NCI-H146 (cell line): ENCODE data around the gene MANF.
"Not testable (repeated sequence)": the region's sequence is repeated elsewhere in the genome, so short reads cannot be mapped to it uniquely, and the experiment has no call there.

ENCODE experiments used
- DNase-seq: peaks from one replicate; lab custom pipeline; 2025; lab: John Stamatoyannopoulos, UW

Gene MANF

GRCh38 chr3:51384726-51385473 is at the start of gene MANF:
TSS of gene MANF (plus strand) at chr3:51385291. CDS start at chr3:51385343, 52 bp downstream.
- DNase-seq = peak; percentile 95

- DNase-seq = no peak
Observed at GRCh38 chr3:51336261-51336660, 48.8 kb upstream of the MANF start.

- DNase-seq = no peak
Observed at GRCh38 chr3:51337666-51338065, 47.4 kb upstream of the MANF start.

- peak; percentile 18 for DNase-seq
Observed at GRCh38 chr3:51338632-51339031, 46.5 kb upstream of the MANF start.

- no peak for DNase-seq
Observed at GRCh38 chr3:51340013-51340829, 44.9 kb upstream of the MANF start.

- no peak for DNase-seq
Observed at GRCh38 chr3:51340989-51341636, 44.0 kb upstream of the MANF start.

- no peak for DNase-seq
Observed at GRCh38 chr3:51343918-51344687, 41.0 kb upstream of the MANF start.

GRCh38 chr3:51350751-51351150 is 34.3 kb upstream of the MANF start:
- DNase-seq = no peak

- DNase-seq = no peak
Observed at GRCh38 chr3:51353131-51353530, 32.0 kb upstream of the MANF start.

- no peak for DNase-seq
Observed at GRCh38 chr3:51353691-51354090, 31.4 kb upstream of the MANF start.

- no peak for DNase-seq
Observed at GRCh38 chr3:51354172-51354571, 30.9 kb upstream of the MANF start.

- no peak for DNase-seq
Observed at GRCh38 chr3:51354731-51355615, 30.1 kb upstream of the MANF start.

GRCh38 chr3:51355891-51356578 is 29.1 kb upstream of the MANF start:
- no peak for DNase-seq

- DNase-seq = no peak
Observed at GRCh38 chr3:51357856-51358255, 27.2 kb upstream of the MANF start.

GRCh38 chr3:51358981-51359380 is 26.1 kb upstream of the MANF start:
- DNase-seq = no peak

GRCh38 chr3:51360806-51361205 is 24.3 kb upstream of the MANF start:
- no peak for DNase-seq

- DNase-seq = no peak
Observed at GRCh38 chr3:51361746-51362145, 23.3 kb upstream of the MANF start.

GRCh38 chr3:51362476-51362875 is 22.6 kb upstream of the MANF start:
- no peak for DNase-seq

- DNase-seq = not testable (repeated sequence)
Observed at GRCh38 chr3:51368276-51368675, 16.8 kb upstream of the MANF start.

GRCh38 chr3:51371943-51372557 is 13.0 kb upstream of the MANF start:
- peak; percentile 42 for DNase-seq
